ENCODE measurements around the gene FGFBP2. TPM values are rescaled to one million over a fixed set of nuclear protein-coding genes. Genes with fewer than 3 reads are reported as not detected.

FGFBP2 gene
- total RNA-seq, 1 experiment from 2014 or later: not detected

DNA sequence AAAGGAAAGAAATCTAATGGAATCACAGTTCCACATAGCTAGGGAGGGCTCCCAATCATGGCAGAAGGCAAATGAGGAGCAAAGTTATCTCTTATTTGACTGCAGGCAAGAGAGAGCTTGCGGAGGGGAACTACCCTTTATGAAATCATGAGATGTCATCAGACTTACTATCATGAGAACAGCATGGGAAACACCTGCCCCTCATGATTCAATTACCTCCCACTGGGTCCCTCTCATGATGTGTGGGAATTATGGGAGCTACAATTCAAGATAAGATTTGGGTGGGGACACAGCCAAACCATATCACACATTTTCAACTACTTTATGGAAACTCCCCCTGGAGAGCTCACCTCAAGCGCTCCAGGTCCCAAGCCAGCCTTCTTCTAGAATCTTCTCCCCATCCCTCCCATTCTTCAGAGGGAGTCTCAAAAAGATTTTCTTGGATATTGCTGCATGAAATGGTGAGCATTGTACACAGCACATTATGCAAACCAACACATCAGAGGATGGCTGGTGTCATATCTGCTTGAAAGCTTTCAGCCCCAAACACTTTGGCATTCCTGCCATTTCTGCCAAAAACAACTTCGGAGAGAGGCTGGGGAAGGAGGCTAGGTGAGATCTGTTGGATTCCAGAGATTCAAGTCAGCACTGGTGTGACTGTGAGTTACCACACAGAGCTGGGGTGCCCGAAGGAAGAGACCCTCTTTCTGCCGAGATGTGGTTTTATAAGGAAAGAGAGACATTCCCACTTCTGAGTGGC, 31.3 kb downstream of the FGFBP2 start:
- no TSS peak for BruUV-seq (replicated peaks)
- H3K36me3 ChIP-seq (ENCODE audit: low read depth): no peaks in the 10 kb centered on the region
- no peaks in the 10 kb centered on the region for H3K27me3 ChIP-seq (ENCODE audit: insufficient read depth, low read depth)
- ChIA-PET POLR2A (ENCODE audit: unreplicated experiment) (no interaction called here), CTCF (no interaction called here)
- no peak for DNase-seq
- H3K79me2 ChIP-seq (ENCODE audit: low read depth): no peaks in the 10 kb centered on the region
- 0 out of 2 replicates have a peak, but pooled peaks cover 5% of the 10 kb centered on the region for H3K4me1 ChIP-seq (replicated peaks; ENCODE audit: insufficient read depth)
- H3F3A ChIP-seq (ENCODE audit: insufficient read depth, low read depth): no peaks in the 10 kb centered on the region
- intact Hi-C loops (cut with micrococcal nuclease; ENCODE audit: unreplicated experiment): no loop called here
- no peaks in the 10 kb centered on the region for H3K9me2 ChIP-seq (ENCODE audit: insufficient read depth)
- H3K4me2 ChIP-seq: no peak overlapping the region
- no peak overlapping the region for H3K4me3 ChIP-seq
- no peaks in the 10 kb centered on the region for H4K20me1 ChIP-seq (ENCODE audit: insufficient read depth)
- H2AFZ ChIP-seq: no peak overlapping the region
- H3K9me3 ChIP-seq (ENCODE audit: insufficient read depth, low read depth): no peaks in the 10 kb centered on the region
- H3K27ac ChIP-seq: no peak overlapping the region
- TF ChIP-seq, protein P1, sequence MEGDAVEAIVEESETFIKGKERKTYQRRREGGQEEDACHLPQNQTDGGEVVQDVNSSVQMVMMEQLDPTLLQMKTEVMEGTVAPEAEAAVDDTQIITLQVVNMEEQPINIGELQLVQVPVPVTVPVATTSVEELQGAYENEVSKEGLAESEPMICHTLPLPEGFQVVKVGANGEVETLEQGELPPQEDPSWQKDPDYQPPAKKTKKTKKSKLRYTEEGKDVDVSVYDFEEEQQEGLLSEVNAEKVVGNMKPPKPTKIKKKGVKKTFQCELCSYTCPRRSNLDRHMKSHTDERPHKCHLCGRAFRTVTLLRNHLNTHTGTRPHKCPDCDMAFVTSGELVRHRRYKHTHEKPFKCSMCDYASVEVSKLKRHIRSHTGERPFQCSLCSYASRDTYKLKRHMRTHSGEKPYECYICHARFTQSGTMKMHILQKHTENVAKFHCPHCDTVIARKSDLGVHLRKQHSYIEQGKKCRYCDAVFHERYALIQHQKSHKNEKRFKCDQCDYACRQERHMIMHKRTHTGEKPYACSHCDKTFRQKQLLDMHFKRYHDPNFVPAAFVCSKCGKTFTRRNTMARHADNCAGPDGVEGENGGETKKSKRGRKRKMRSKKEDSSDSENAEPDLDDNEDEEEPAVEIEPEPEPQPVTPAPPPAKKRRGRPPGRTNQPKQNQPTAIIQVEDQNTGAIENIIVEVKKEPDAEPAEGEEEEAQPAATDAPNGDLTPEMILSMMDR (conservative IDR thresholded peaks at IDR 0.05): no peak
- no peak for TF ChIP-seq EZH2 (IDR thresholded peaks at IDR 0.05; ENCODE audit: low read depth)

DNA sequence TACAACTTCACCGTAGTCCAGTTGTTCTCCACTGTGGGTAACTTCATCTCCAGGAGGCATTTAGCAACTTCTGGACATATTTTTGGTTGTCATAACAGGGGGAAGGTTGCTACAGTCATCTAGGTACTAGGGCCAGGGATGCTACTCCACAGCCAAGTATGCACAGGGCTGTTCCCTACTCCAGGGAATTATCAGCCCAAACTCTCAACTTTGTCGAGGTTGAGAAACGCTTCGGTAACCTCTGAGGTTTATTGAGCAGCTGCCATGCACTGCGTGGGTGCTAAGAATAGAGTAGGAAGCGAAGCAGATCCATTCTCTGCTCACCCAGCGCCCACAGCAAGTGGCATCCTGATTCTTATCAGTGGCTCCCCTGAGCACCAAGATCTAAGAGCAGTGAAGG, 32.7 kb downstream of the FGFBP2 start:
- no peak overlapping the region for H3K27ac ChIP-seq
- H2AFZ ChIP-seq: no peak overlapping the region
- H3K4me3 ChIP-seq: no peak overlapping the region

DNA sequence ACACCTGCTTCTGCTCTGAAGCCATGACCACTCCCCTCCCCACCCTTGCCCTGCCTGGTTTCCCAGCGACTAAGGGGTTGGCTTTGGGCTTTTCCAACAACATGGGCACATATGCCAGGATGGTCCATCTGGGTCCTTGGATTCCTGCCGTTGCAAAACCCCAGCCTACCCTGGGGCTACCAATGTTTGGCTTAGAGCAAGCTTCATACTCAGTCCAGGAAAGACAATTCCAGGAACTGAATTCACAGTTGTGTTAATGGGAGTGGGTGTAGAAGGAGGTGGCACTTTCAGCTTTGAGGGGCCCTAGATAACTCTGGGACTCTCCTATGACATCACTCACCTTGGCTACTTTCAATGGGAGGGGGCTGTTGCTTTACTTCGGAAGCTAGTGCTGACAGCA, 33.4 kb downstream of the FGFBP2 start:
- Histone ChIP-seq H3K9me3 (ENCODE audit: insufficient read depth, low read depth) (no peaks in the 10 kb centered on the region), H3K4me3 (no peak overlapping the region), H3K27ac (no peak overlapping the region), H3F3A (ENCODE audit: insufficient read depth, low read depth) (no peaks in the 10 kb centered on the region), H2AFZ (no peak overlapping the region), H3K4me1 (replicated peaks; ENCODE audit: insufficient read depth) (no peaks in the 10 kb centered on the region), H3K79me2 (ENCODE audit: low read depth) (no peaks in the 10 kb centered on the region), H4K20me1 (ENCODE audit: insufficient read depth) (no peaks in the 10 kb centered on the region), H3K36me3 (ENCODE audit: low read depth) (no peaks in the 10 kb centered on the region), H3K4me2 (no peak overlapping the region), H3K9me2 (ENCODE audit: insufficient read depth) (no peaks in the 10 kb centered on the region), H3K27me3 (ENCODE audit: insufficient read depth, low read depth) (no peaks in the 10 kb centered on the region)
- ChIA-PET CTCF (no interaction called here), POLR2A (ENCODE audit: unreplicated experiment) (no interaction called here)
- DNase-seq: no peak
- TF ChIP-seq, protein P1 (conservative IDR thresholded peaks at IDR 0.05): no peak
- TF ChIP-seq EZH2 (IDR thresholded peaks at IDR 0.05; ENCODE audit: low read depth): no peak
- intact Hi-C loops (cut with micrococcal nuclease; ENCODE audit: unreplicated experiment): no loop called here
- BruUV-seq (replicated peaks): no TSS peak

More for the DNA sequence above, 32.7 kb downstream of the FGFBP2 start:
- no TSS peak for BruUV-seq (replicated peaks)
- Histone ChIP-seq H3K9me3 (ENCODE audit: insufficient read depth, low read depth) (no peaks in the 10 kb centered on the region), H3K79me2 (ENCODE audit: low read depth) (no peaks in the 10 kb centered on the region), H3K9me2 (ENCODE audit: insufficient read depth) (no peaks in the 10 kb centered on the region), H3K36me3 (ENCODE audit: low read depth) (no peaks in the 10 kb centered on the region), H3F3A (ENCODE audit: insufficient read depth, low read depth) (no peaks in the 10 kb centered on the region), H3K4me1 (replicated peaks; ENCODE audit: insufficient read depth) (no peaks in the 10 kb centered on the region), H4K20me1 (ENCODE audit: insufficient read depth) (no peaks in the 10 kb centered on the region), H3K27me3 (ENCODE audit: insufficient read depth, low read depth) (no peaks in the 10 kb centered on the region), H3K4me2 (no peak overlapping the region)
- DNase-seq: no peak
- intact Hi-C loops (cut with micrococcal nuclease; ENCODE audit: unreplicated experiment): no loop called here
- TF ChIP-seq EZH2 (IDR thresholded peaks at IDR 0.05; ENCODE audit: low read depth): no peak
- TF ChIP-seq, protein P1 (conservative IDR thresholded peaks at IDR 0.05): no peak
- CTCF ChIA-PET: no interaction called here
- POLR2A ChIA-PET (ENCODE audit: unreplicated experiment): no interaction called here

All from PC-9 (cell line).